ENCODE results near the gene ZMYND10. TPM values are rescaled to one million over a fixed set of nuclear protein-coding genes. Genes with fewer than 3 reads are reported as not detected.

ZMYND10 gene
- total and polyA plus RNA-seq, 2 experiments from 2014 or later, result 0.29 to 0.31 TPM

DNA sequence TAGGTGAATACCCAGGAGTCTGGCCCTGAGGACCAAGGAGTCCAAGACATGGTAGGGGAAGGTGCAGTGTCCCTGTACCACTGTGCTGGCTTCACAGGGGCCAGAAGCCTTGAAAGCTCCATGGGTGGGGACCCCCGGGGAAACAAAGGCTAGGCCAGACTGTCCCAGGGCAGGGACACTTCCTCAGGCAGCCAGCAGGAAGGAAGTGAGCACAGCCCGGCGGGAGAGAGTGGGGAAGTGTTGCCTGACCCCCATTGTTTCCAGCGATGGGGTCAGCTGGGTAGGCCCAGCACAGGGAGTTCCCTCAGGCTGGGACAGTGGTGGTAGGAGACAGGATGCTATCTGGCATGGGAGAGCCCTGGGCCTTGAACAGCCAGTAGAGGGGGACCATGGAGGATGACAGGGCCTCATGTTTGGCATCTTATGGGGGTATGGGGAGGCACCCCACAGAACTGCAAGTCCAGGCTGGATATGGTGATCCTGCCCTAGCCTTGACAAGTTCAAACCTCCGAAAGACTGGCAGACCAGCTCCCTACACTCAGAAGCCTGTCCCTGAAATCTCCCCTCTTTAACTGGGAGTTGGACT lies 21.8 kb downstream of the ZMYND10 start (continued):
- TF ChIP-seq, protein P1, sequence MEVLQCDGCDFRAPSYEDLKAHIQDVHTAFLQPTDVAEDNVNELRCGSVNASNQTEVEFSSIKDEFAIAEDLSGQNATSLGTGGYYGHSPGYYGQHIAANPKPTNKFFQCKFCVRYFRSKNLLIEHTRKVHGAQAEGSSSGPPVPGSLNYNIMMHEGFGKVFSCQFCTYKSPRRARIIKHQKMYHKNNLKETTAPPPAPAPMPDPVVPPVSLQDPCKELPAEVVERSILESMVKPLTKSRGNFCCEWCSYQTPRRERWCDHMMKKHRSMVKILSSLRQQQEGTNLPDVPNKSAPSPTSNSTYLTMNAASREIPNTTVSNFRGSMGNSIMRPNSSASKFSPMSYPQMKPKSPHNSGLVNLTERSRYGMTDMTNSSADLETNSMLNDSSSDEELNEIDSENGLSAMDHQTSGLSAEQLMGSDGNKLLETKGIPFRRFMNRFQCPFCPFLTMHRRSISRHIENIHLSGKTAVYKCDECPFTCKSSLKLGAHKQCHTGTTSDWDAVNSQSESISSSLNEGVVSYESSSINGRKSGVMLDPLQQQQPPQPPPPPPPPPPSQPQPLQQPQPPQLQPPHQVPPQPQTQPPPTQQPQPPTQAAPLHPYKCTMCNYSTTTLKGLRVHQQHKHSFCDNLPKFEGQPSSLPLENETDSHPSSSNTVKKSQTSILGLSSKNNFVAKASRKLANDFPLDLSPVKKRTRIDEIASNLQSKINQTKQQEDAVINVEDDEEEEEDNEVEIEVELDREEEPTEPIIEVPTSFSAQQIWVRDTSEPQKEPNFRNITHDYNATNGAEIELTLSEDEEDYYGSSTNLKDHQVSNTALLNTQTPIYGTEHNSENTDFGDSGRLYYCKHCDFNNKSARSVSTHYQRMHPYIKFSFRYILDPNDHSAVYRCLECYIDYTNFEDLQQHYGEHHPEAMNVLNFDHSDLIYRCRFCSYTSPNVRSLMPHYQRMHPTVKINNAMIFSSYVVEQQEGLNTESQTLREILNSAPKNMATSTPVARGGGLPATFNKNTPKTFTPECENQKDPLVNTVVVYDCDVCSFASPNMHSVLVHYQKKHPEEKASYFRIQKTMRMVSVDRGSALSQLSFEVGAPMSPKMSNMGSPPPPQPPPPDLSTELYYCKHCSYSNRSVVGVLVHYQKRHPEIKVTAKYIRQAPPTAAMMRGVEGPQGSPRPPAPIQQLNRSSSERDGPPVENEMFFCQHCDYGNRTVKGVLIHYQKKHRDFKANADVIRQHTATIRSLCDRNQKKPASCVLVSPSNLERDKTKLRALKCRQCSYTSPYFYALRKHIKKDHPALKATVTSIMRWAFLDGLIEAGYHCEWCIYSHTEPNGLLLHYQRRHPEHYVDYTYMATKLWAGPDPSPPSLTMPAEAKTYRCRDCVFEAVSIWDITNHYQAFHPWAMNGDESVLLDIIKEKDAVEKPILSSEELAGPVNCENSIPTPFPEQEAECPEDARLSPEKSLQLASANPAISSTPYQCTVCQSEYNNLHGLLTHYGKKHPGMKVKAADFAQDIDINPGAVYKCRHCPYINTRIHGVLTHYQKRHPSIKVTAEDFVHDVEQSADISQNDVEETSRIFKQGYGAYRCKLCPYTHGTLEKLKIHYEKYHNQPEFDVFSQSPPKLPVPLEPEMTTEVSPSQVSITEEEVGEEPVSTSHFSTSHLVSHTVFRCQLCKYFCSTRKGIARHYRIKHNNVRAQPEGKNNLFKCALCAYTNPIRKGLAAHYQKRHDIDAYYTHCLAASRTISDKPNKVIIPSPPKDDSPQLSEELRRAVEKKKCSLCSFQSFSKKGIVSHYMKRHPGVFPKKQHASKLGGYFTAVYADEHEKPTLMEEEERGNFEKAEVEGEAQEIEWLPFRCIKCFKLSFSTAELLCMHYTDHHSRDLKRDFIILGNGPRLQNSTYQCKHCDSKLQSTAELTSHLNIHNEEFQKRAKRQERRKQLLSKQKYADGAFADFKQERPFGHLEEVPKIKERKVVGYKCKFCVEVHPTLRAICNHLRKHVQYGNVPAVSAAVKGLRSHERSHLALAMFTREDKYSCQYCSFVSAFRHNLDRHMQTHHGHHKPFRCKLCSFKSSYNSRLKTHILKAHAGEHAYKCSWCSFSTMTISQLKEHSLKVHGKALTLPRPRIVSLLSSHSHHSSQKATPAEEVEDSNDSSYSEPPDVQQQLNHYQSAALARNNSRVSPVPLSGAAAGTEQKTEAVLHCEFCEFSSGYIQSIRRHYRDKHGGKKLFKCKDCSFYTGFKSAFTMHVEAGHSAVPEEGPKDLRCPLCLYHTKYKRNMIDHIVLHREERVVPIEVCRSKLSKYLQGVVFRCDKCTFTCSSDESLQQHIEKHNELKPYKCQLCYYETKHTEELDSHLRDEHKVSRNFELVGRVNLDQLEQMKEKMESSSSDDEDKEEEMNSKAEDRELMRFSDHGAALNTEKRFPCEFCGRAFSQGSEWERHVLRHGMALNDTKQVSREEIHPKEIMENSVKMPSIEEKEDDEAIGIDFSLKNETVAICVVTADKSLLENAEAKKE (CRISPR knock-in tag; IDR thresholded peaks at IDR 0.05), result no peak
- TF ChIP-seq, protein P2, sequence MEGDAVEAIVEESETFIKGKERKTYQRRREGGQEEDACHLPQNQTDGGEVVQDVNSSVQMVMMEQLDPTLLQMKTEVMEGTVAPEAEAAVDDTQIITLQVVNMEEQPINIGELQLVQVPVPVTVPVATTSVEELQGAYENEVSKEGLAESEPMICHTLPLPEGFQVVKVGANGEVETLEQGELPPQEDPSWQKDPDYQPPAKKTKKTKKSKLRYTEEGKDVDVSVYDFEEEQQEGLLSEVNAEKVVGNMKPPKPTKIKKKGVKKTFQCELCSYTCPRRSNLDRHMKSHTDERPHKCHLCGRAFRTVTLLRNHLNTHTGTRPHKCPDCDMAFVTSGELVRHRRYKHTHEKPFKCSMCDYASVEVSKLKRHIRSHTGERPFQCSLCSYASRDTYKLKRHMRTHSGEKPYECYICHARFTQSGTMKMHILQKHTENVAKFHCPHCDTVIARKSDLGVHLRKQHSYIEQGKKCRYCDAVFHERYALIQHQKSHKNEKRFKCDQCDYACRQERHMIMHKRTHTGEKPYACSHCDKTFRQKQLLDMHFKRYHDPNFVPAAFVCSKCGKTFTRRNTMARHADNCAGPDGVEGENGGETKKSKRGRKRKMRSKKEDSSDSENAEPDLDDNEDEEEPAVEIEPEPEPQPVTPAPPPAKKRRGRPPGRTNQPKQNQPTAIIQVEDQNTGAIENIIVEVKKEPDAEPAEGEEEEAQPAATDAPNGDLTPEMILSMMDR (conservative IDR thresholded peaks at IDR 0.05; ENCODE audit: low read depth in 2 of 2), result no peak
- TF ChIP-seq EZH2phosphoT487 (IDR thresholded peaks at IDR 0.05; ENCODE audit: unreplicated experiment), result no peak
- no peak for TF ChIP-seq POLR2AphosphoS5 (IDR thresholded peaks at IDR 0.05; ENCODE audit: low read depth)
- no peak for TF ChIP-seq JUNB (IDR thresholded peaks at IDR 0.05; ENCODE audit: unreplicated experiment)
- no peak for TF ChIP-seq ETS1 (IDR thresholded peaks at IDR 0.05)
- no peak for TF ChIP-seq ZNF114 (CRISPR knock-in tag; IDR thresholded peaks at IDR 0.05)
- TF ChIP-seq EZH2 (IDR thresholded peaks at IDR 0.05; ENCODE audit: low read depth, unreplicated experiment), result no peak
- no peak for TF ChIP-seq NANOG (IDR thresholded peaks at IDR 0.05; ENCODE audit: borderline replicate concordance)
- TF ChIP-seq CREB1 (CRISPR knock-in tag; IDR thresholded peaks at IDR 0.05; ENCODE audit: low read depth), result no peak

Measured in GM23338 (cell line).